Adrenal gland (tissue), 12 donors: Measurements from ENCODE around the gene RBM14. TPM values are rescaled to one million over a fixed set of nuclear protein-coding genes. Genes with fewer than 3 reads are reported as not detected.

ENCODE experiments used
- DNase-seq, 7 donors: peaks; one replicate each; pipeline ENCODE4 v3.0.0-alpha.2; 2019 to 2020
- H3K27ac ChIP-seq, 5 donors: fragments of 200-600 bp; sonication (generic) in 4 of 5; 1 replicate in 3 of 5; 2 replicates in 2 of 5; pipeline versions ENCODE4 v1.5.1 to v1.8.0; 2016 to 2020; ENCODE audit warnings: mild to moderate bottlenecking in 1 of 5
- H3K27me3 ChIP-seq: fragments of 200-600 bp; 2 replicates; pipeline ENCODE4 v1.8.0; 2021
- H3K36me3 ChIP-seq, 2 donors: fragments of 200-600 bp; replicated peaks in 1 of 2; 1 replicate in 1 of 2; 2 replicates in 1 of 2; pipeline versions ENCODE4 v1.5.1 to v1.8.0; 2018 to 2022
- H3K4me1 ChIP-seq, 2 donors: fragments of 200-600 bp; replicated peaks in 1 of 2; 1 replicate in 1 of 2; 2 replicates in 1 of 2; pipeline versions ENCODE4 v1.5.1 to v1.8.0; 2018 to 2021
- H3K4me3 ChIP-seq, 4 donors: fragments of 200-600 bp; sonication (generic) in 3 of 4; one replicate each; pipeline ENCODE4 v1.5.1; 2016 to 2018
- H3K9me3 ChIP-seq, 3 donors: fragments of 200-600 bp; sonication (generic) in 1 of 3; replicated peaks in 1 of 3; 1 replicate in 2 of 3; 2 replicates in 1 of 3; pipeline versions ENCODE4 v1.5.1 to v1.8.0; 2016 to 2021
- CTCF ChIP-seq, 6 experiments: fragments of 450-650 bp in 4 of 6; fragments of 200-600 bp in 2 of 6; sonication (generic) in 1 of 6; IDR thresholded peaks; 1 replicate in 5 of 6; 2 replicates in 1 of 6; pipeline versions ENCODE4 v1.5.1 to v1.8.0; 2016 to 2021; ENCODE audit warnings: antibody characterized with exemption in 6 of 6, mild to moderate bottlenecking in 2 of 6, moderate library complexity in 1 of 6
- POLR2A ChIP-seq, 2 donors: fragments of 450-650 bp; IDR thresholded peaks; one replicate each; pipeline ENCODE4 v1.6.1; 2017; ENCODE audit warnings: antibody characterized with exemption in 2 of 2, mild to moderate bottlenecking in 2 of 2, moderate library complexity in 1 of 2
- WGBS, 4 donors: extraction: QIAGEN DNeasy Blood & Tissue Kit in 2 of 4; methylation state at CpG; one replicate each; pipeline versions ENCODE4 v1.1.5 to v1.1.7; 2013 to 2017; 5-methylcytosine and 5-hydroxymethylcytosine counted together
- intact Hi-C, 2 donors: fragments of 100-400 bp; cut with DNase I; formaldehyde crosslinking; loops; one replicate each; pipeline versions ENCODE4 v1.14.1 to v1.15.0; 2022 to 2023
- polyA plus RNA-seq, 3 donors: library from polyadenylated mRNA; stranded (reverse); fragments of 200-250 nt in 2 of 3; fragments of 350-450 nt in 1 of 3; fragmentation: Illumina TruSeq in 1 of 3; extraction: RNeasy Lipid Tissue Mini Kit (QIAGEN cat#74804) in 1 of 3; gene quantifications; one replicate each; pipeline ENCODE4 v1.2.3, GENCODE V29; 2013 to 2014
- total RNA-seq, 9 donors: library from RNA; depleted of rRNA in 4 of 9; stranded (reverse); fragments of >200 nt in 4 of 9; fragments of 120-200 nt in 1 of 9; fragmentation: NEBNext Ultra II Directional in 1 of 9; extraction: Animal tissue kit (Norgen Biotek cat#: 25700) in 1 of 9; gene quantifications; one replicate each; pipeline versions ENCODE4 v1.1.0 to v1.2.4, GENCODE V29; 2013 to 2023
- donor health status: healthy with polysubstance abuse.
- donor health status: Bipolar disorder and iron deficiency.
- donor health status: DM: yes; HTN: yes; CAD: no.
- donor health status: DM: no; HTN: no; CAD: no.
- donor health status: DM: no; HTN: no; CAD: no.
- donor health status: DM: yes; HTN: yes; CAD: no.

Gene RBM14
- total and polyA plus RNA-seq, 12 donors: 29.1 to 106 (median 43.8) TPM

GRCh38 chr11:66607126-66607834 is 9.2 kb upstream of the RBM14 start:
- intact Hi-C loops: no loop called here
- H3K36me3 ChIP-seq: peaks cover 0 to 22% of the 10 kb centered on the region in 2 donors
- H3K27ac ChIP-seq: peak overlapping the region; percentile 26 to 85 (median 75)
- H3K4me3 ChIP-seq: no peak overlapping the region
- H3K27me3 ChIP-seq: no peaks in the 10 kb centered on the region
- peak; percentile 83 to 95 (median 94) for DNase-seq
- TF ChIP-seq CTCF (IDR thresholded peaks at IDR 0.05) (no peak), POLR2A (IDR thresholded peaks at IDR 0.05) (peak in 1 of 2 donors; percentile 39)
- H3K9me3 ChIP-seq: no peaks in the 10 kb centered on the region
- WGBS, 4 donors: 27 to 31% (median 28%) methylated on average over 6 to 8 of the region's 8 CpGs
- peaks cover 15 to 22% of the 10 kb centered on the region in 2 donors for H3K4me1 ChIP-seq

DNA sequence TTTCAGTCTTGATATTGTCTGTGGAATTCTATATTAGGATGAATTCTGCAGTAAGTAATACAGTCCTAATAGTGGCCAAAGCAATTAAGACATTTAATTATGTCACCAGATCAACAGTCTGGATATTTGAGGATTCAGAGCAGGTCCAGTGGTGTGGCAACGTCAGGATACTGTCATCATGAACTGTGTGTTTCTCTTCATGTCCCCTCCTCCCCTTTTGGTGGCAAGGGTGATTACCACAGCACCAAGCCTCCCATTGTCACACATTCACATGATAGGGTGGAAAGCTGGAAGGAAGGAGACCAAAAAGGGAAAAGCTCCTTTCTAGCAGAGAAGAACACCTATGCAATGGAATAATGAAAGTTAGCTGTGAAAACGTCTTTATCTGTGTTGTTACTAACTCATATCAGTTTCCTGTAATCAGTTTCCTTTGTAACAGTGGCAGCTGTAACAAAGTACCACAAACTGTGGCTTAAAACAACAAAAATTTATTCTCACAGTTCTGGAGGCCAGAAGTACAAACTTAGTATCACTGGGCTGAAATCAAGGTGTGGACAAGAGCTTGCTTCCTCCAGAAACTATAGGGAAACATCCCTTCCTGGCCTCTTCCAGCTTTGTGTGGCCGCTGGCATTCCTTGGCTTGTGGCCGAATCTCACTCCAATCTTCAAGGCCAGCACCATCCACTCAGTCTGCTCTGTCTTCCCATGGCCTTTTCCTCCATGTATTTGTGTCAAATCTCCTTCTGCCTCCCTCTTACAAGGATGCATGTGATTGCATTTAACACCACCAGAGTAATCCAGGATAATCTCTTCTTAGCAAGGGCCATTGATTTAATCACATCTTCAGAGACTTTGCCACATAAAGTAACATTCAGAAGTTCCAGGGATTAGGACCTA is 6.5 kb upstream of the RBM14 start:
- H3K4me1 ChIP-seq: peaks cover 12 to 17% of the 10 kb centered on the region in 2 donors
- no peak overlapping the region for H3K27ac ChIP-seq

GRCh38 chr11:66612458-66612857 is 4.0 kb upstream of the RBM14 start:
- H3K4me1 ChIP-seq: peaks cover 7 to 14% of the 10 kb centered on the region in 2 donors
- 86 to 95% (median 92%) methylated on average over 1 of the region's 1 CpG for WGBS, 4 donors
- intact Hi-C loops: no loop called here
- no peaks in the 10 kb centered on the region for H3K27me3 ChIP-seq
- H3K36me3 ChIP-seq: no peaks in the 10 kb centered on the region
- DNase-seq: no peak
- TF ChIP-seq POLR2A (IDR thresholded peaks at IDR 0.05) (no peak), CTCF (IDR thresholded peaks at IDR 0.05) (no peak)
- no peaks in the 10 kb centered on the region for H3K9me3 ChIP-seq
- no peak overlapping the region for H3K27ac ChIP-seq
- H3K4me3 ChIP-seq: no peak overlapping the region

More for the DNA sequence above, 6.5 kb upstream of the RBM14 start:
- WGBS, 4 donors: 38 to 53% (median 49%) methylated on average over 4 of the region's 4 CpGs
- intact Hi-C loops: no loop called here
- Histone ChIP-seq H3K36me3 (peaks cover 0 to 14% of the 10 kb centered on the region in 2 donors), H3K27me3 (no peaks in the 10 kb centered on the region), H3K4me3 (no peak overlapping the region), H3K9me3 (no peaks in the 10 kb centered on the region)
- TF ChIP-seq POLR2A (IDR thresholded peaks at IDR 0.05) (no peak), CTCF (IDR thresholded peaks at IDR 0.05) (no peak)
- DNase-seq: no peak

DNA sequence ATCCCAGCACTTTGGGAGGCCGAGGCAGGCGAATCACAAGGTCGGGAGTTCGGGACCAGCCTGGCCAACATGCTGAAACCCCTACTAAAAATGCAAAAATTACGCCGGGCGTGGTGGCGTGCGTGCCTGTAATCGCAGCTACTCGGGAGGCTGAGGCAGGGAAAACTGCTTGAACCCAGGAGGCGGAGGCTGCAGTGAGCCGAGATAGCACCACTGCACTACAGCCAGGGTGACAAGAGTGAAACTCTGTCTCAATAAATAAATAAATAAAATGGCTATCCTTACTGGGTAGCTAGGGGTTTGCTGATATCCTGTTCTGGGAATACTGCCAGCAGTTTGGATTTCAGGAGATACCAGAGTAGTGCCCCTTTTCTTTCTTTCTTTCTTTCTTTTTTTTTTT is 2.4 kb upstream of the RBM14 start:
- H3K27me3 ChIP-seq: no peaks in the 10 kb centered on the region
- H3K27ac ChIP-seq: no peak overlapping the region
- peaks cover 11 to 17% of the 10 kb centered on the region in 2 donors for H3K4me1 ChIP-seq
- intact Hi-C loops: no loop called here
- 76 to 86% (median 78%) methylated on average over 13 of the region's 13 CpGs for WGBS, 4 donors
- no peak for TF ChIP-seq POLR2A (IDR thresholded peaks at IDR 0.05)
- no peak for TF ChIP-seq CTCF (IDR thresholded peaks at IDR 0.05)
- H3K4me3 ChIP-seq: no peak overlapping the region
- H3K9me3 ChIP-seq: no peaks in the 10 kb centered on the region
- peak in 1 of 7 donors; percentile 41 for DNase-seq
- no peaks in the 10 kb centered on the region for H3K36me3 ChIP-seq
